HepG2 (cell line): ENCODE data around the gene TTBK1. TPM values are rescaled to one million over a fixed set of nuclear protein-coding genes. Genes with fewer than 3 reads are reported as not detected.

Experiments
- ATAC-seq: fragments of 200-7000 bp; cut with Tn5 transposase; 3 replicates; pipeline ENCODE4 v1.9.1; 2020; ENCODE audit warnings: mild to moderate bottlenecking, moderate library complexity
- BruUV-seq: library from RNA; stranded (reverse); fragments of 400-500 nt; replicated peaks from 2 replicates; lab custom pipeline; 2021; lab: Mats Ljungman, UMichigan
- CTCF ChIA-PET: fragments of 300-600 bp; formaldehyde crosslinking; extraction: SDS; loops from one replicate; lab custom pipeline; 2021; ENCODE audit warnings: low total read pairs, inconsistent platforms, low intra/inter-chr PET ratio; lab: Yijun Ruan, JAX
- POLR2A ChIA-PET: fragments of 350-600 bp; sonication (Branson Sonifier 250); formaldehyde crosslinking; loops from one replicate; lab custom pipeline; 2020; ENCODE audit warnings: antibody characterized with exemption, inconsistent platforms; lab: Yijun Ruan, JAX
- DNase-seq: peaks from one replicate; pipeline ENCODE4 v3.0.0-alpha.2; 2015; ENCODE audit warnings: low spot score
- FAIRE-seq: peaks from 3 replicates; lab custom pipeline; 2011; peaks lifted over from hg19 to GRCh38; lab: Jason Lieb, UNC
- H2AFZ ChIP-seq: one replicate; pipeline ENCODE4 v1.6.1; 2011; ENCODE audit warnings: low read length, inconsistent platforms
- H3K27ac ChIP-seq: fragments of 300-600 bp; 3 replicates; pipeline ENCODE4 v1.8.0; 2011; ENCODE audit warnings: mixed run types, mild to moderate bottlenecking, mixed read lengths, low read length, inconsistent platforms; ENCODE audit not compliant: insufficient read depth; ENCODE audit errors: extremely low read length
- H3K27me3 ChIP-seq, 2 experiments: fragments of 200-600 bp in 1 of 2; 2 replicates in 1 of 2; 3 replicates in 1 of 2; pipeline versions ENCODE4 v1.6.0 to v1.8.0; 2011; ENCODE audit warnings: low read length in 2 of 2, mild to moderate bottlenecking in 2 of 2, moderate library complexity in 2 of 2, inconsistent platforms in 1 of 2; ENCODE audit not compliant: insufficient read depth in 2 of 2, control insufficient read depth in 1 of 2
- H3K36me3 ChIP-seq, 2 experiments: fragments of 200-600 bp in 1 of 2; replicated peaks in 1 of 2; 2 replicates in 1 of 2; 3 replicates in 1 of 2; pipeline versions ENCODE4 v1.5.1 to v1.8.0; 2011; ENCODE audit warnings: low read length in 2 of 2, inconsistent platforms in 1 of 2; ENCODE audit not compliant: insufficient read depth in 2 of 2, control insufficient read depth in 1 of 2
- H3K4me1 ChIP-seq: 2 replicates; pipeline ENCODE4 v1.5.1; 2012; ENCODE audit warnings: low read length, inconsistent platforms; ENCODE audit not compliant: insufficient read depth
- H3K4me2 ChIP-seq: 2 replicates; pipeline ENCODE4 v1.6.0; 2011; ENCODE audit warnings: low read depth, low read length, inconsistent platforms
- H3K4me3 ChIP-seq, 3 experiments: fragments of 200-600 bp in 1 of 3; sonication (generic), shearing (Covaris generic) in 1 of 3; replicated peaks in 1 of 3; 2 replicates each; pipeline ENCODE4 v1.5.1; 2011 to 2016; ENCODE audit warnings: low read length in 3 of 3, inconsistent platforms in 2 of 3, low read depth in 2 of 3, mild to moderate bottlenecking in 2 of 3, control low read depth in 1 of 3, mixed read lengths in 1 of 3; ENCODE audit not compliant: insufficient read depth in 1 of 3
- H3K79me2 ChIP-seq: one replicate; pipeline ENCODE4 v1.6.1; 2011; ENCODE audit warnings: low read length, inconsistent platforms; ENCODE audit not compliant: insufficient read depth
- H3K9ac ChIP-seq: 2 replicates; pipeline ENCODE4 v1.6.0; 2011; ENCODE audit warnings: mild to moderate bottlenecking, low read depth, low read length, inconsistent platforms; ENCODE audit not compliant: insufficient read depth
- H3K9me3 ChIP-seq: 2 replicates; pipeline ENCODE4 v1.5.1; 2012; ENCODE audit warnings: mild to moderate bottlenecking, low read length
- H4K20me1 ChIP-seq: 2 replicates; pipeline ENCODE4 v1.6.0; 2011; ENCODE audit warnings: inconsistent platforms, mild to moderate bottlenecking, low read length, moderate library complexity; ENCODE audit not compliant: insufficient read depth
- BHLHE40 ChIP-seq: IDR thresholded peaks from 2 replicates; pipeline ENCODE4 v1.6.1; 2011; ENCODE audit warnings: low read length, improper control_type of control experiment
- KLF11 ChIP-seq: IDR thresholded peaks from 2 replicates; pipeline ENCODE4 v1.6.1; 2016; ENCODE audit warnings: missing compliant biosample characterization
- PCBP2 ChIP-seq: fragments of 200-400 bp; formaldehyde crosslinking; optimal IDR thresholded peaks from 2 replicates; pipeline ENCODE3; 2018; ENCODE audit warnings: low read length, low read depth; ENCODE audit not compliant: poor library complexity, severe bottlenecking
- POLR2G ChIP-seq: fragments of 200-400 bp; formaldehyde crosslinking; IDR thresholded peaks from 2 replicates; pipeline ENCODE4 v1.6.1; 2018; ENCODE audit warnings: mild to moderate bottlenecking, low read depth, low read length, moderate library complexity
- RFX5 ChIP-seq: IDR thresholded peaks from 2 replicates; pipeline ENCODE4 v1.6.1; 2011; ENCODE audit warnings: low read depth, low read length, improper control_type of control experiment
- RFXAP ChIP-seq: sonication (generic); formaldehyde crosslinking; IDR thresholded peaks from 2 replicates; pipeline ENCODE4 v1.4.0; 2020; ENCODE audit warnings: missing genetic modification reagents, borderline replicate concordance
- TFDP1 ChIP-seq: IDR thresholded peaks from 2 replicates; pipeline ENCODE4 v1.6.1; 2016; ENCODE audit warnings: missing compliant biosample characterization, missing genetic modification reagents, borderline replicate concordance
- ZNF570 ChIP-seq: sonication (generic); formaldehyde crosslinking; IDR thresholded peaks from 2 replicates; pipeline ENCODE4 v1.4.0; 2020; ENCODE audit warnings: mild to moderate bottlenecking, missing genetic modification reagents, borderline replicate concordance
- ZNF737 ChIP-seq: sonication (generic); formaldehyde crosslinking; IDR thresholded peaks from 2 replicates; pipeline ENCODE4 v1.5.0; 2020; ENCODE audit warnings: missing genetic modification reagents, mild to moderate bottlenecking, borderline replicate concordance
- ZSCAN12 ChIP-seq: sonication (generic); formaldehyde crosslinking; IDR thresholded peaks from 2 replicates; pipeline ENCODE4 v1.9.0; 2021; ENCODE audit warnings: mild to moderate bottlenecking, missing genetic modification reagents
- WGBS: methylation state at CpG from one replicate; pipeline ENCODE4 v1.1.6; 2017; ENCODE audit warnings: low lambda C conversion rate; 5-methylcytosine and 5-hydroxymethylcytosine counted together
- in situ Hi-C: cut with HindIII; loops from 2 replicates; pipeline ENCODE4 v1.10.0; 2017; ENCODE audit warnings: low pct_unique_long_range_greater_than_20kb; ENCODE audit not compliant: extremely low pct_ligation_motif_present
- intact Hi-C: fragments of 100-400 bp; cut with micrococcal nuclease; formaldehyde crosslinking; loops from one replicate; pipeline ENCODE4 v1.10.0; 2022; ENCODE audit not compliant: unreplicated experiment
- polyA plus RNA-seq, 8 experiments: library from polyadenylated mRNA; depleted of rRNA in 3 of 8; stranded (reverse) in 7 of 8; unstranded in 1 of 8; fragments of >200 nt; fragmentation: Illumina TruSeq in 4 of 8; extraction: Trizol in 4 of 8; gene quantifications; 2 replicates each; pipeline versions ENCODE4 v1.2.1 to v1.2.3, GENCODE V29; 2011 to 2016; ENCODE audit warnings: low read depth in 4 of 8, missing spikeins in 1 of 8, mixed read lengths in 1 of 8; ENCODE audit not compliant: insufficient read depth in 1 of 8
- total RNA-seq, 5 experiments: library from RNA; depleted of rRNA; stranded (reverse); fragments of >200 nt; fragmentation: Illumina TruSeq; extraction: Trizol; gene quantifications; 2 replicates each; pipeline ENCODE4 v1.2.3, GENCODE V29; 2016; ENCODE audit warnings: low read depth in 1 of 5
- TF ChIP-seq, protein P1 (sequence below): IDR thresholded peaks from 2 replicates; pipeline ENCODE4 v1.6.1; 2018; ENCODE audit warnings: missing genetic modification reagents

TTBK1 gene
- total and polyA plus RNA-seq, 2 of the 13 experiments (the other 11 are each of a cell fraction or from before 2014, with no cell fraction given): 0.24 to 0.33 TPM

DNA sequence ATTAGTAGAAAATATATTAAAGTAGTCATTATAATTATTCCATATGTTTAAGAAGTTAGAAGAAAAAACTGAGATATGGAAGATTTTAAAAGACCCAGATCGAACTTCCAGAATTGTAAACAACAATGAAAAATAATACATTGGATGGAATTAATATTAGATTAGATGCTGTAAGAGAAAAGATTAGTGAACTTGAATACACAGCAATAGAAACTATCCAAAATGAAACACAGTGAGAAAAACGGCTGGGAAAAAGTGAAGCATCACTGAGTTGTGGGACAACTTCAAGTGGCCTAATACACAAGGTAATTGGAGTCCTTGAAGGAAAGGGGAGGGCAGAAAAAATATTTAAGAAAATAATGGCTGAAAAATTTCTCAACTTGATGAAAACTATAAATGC lies 4.2 kb upstream of the TTBK1 start:
- CTCF ChIA-PET: no interaction called here
- ATAC-seq (no peak), DNase-seq (no peak), FAIRE-seq (no peak)
- WGBS: 3% methylated on average over 2 of the region's 2 CpGs
- no peaks in the 10 kb centered on the region for H4K20me1 ChIP-seq
- in situ Hi-C loops (no loop called here), intact Hi-C loops (no loop called here)
- POLR2A ChIA-PET: interaction anchor here (1.8 kb wide), 1 partner anchor 23 kb away, joined by 10 read pairs; no protein-coding TSS in a partner anchor
- no TSS peak for BruUV-seq
- TF ChIP-seq, protein P1, sequence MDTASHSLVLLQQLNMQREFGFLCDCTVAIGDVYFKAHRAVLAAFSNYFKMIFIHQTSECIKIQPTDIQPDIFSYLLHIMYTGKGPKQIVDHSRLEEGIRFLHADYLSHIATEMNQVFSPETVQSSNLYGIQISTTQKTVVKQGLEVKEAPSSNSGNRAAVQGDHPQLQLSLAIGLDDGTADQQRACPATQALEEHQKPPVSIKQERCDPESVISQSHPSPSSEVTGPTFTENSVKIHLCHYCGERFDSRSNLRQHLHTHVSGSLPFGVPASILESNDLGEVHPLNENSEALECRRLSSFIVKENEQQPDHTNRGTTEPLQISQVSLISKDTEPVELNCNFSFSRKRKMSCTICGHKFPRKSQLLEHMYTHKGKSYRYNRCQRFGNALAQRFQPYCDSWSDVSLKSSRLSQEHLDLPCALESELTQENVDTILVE (CRISPR knock-in tag): no peak
- TF ChIP-seq RFXAP (CRISPR knock-in tag): no peak
- no peak for TF ChIP-seq PCBP2
- no peak for TF ChIP-seq ZSCAN12 (CRISPR knock-in tag)
- TF ChIP-seq KLF11: no peak
- no peak for TF ChIP-seq ZNF737 (CRISPR knock-in tag)
- TF ChIP-seq BHLHE40: no peak
- TF ChIP-seq POLR2G: no peak
- TF ChIP-seq RFX5: no peak
- TF ChIP-seq ZNF570 (CRISPR knock-in tag): no peak
- TF ChIP-seq TFDP1: no peak
- peaks cover 19% of the 10 kb centered on the region for H3K4me1 ChIP-seq
- H3K36me3 ChIP-seq: no peaks in the 10 kb centered on the region
- no peak overlapping the region for H3K4me3 ChIP-seq
- no peaks in the 10 kb centered on the region for H3K79me2 ChIP-seq
- H2AFZ ChIP-seq: no peak overlapping the region
- no peak overlapping the region for H3K27ac ChIP-seq
- H3K9me3 ChIP-seq: no peaks in the 10 kb centered on the region
- no peak overlapping the region for H3K4me2 ChIP-seq
- no peak overlapping the region for H3K9ac ChIP-seq
- peaks cover 7 to 39% of the 10 kb centered on the region in 2 experiments; a peak in 4 of 5 replicates for H3K27me3 ChIP-seq
